SU-DHL-6 (cell line): Measurements from ENCODE around the gene PDSS1.

Experiments used
- CTCF ChIP-seq: fragments of 200-600 bp; sonication (generic); IDR thresholded peaks from one replicate; pipeline ENCODE4 v1.5.1; 2017; ENCODE audit warnings: antibody characterized with exemption, mild to moderate bottlenecking, low read length, moderate library complexity; ENCODE audit not compliant: insufficient read depth, poor library complexity, severe bottlenecking
- EZH2phosphoT487 ChIP-seq: fragments of 200-600 bp; sonication (generic), shearing (Covaris generic); conservative IDR thresholded peaks from 2 replicates; pipeline ENCODE4 v1.6.1; 2018; ENCODE audit warnings: mild to moderate bottlenecking, antibody characterized with exemption, low read length, moderate library complexity, mixed read lengths

DNA sequence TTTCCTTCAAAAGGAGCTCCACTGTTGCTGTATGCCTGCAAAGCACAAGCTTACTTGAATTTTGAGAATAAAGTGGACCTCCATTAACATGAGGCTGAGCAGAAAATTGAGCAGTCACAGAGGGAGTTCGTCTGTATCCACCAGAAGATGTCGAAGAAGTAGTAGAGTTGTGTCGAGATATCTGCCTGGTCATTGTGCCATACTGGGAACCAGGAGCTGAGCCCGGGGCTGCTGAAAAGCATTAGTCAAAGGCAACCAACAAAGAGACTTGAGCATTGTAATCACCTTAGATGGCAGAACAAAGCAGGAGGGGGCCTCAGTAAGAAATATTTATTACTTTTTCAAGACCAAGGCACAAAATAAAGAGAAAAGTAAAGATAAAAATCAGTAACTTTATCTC lies 61.5 kb downstream of the PDSS1 start:
- TF ChIP-seq EZH2phosphoT487 (no peak), CTCF (no peak)
